Measurements from ENCODE around the gene EFNA5.
"Not testable (repeated sequence)": the region's sequence is repeated elsewhere in the genome, so short reads cannot be mapped to it uniquely, and the experiment has no call there.

Gene EFNA5

DNA sequence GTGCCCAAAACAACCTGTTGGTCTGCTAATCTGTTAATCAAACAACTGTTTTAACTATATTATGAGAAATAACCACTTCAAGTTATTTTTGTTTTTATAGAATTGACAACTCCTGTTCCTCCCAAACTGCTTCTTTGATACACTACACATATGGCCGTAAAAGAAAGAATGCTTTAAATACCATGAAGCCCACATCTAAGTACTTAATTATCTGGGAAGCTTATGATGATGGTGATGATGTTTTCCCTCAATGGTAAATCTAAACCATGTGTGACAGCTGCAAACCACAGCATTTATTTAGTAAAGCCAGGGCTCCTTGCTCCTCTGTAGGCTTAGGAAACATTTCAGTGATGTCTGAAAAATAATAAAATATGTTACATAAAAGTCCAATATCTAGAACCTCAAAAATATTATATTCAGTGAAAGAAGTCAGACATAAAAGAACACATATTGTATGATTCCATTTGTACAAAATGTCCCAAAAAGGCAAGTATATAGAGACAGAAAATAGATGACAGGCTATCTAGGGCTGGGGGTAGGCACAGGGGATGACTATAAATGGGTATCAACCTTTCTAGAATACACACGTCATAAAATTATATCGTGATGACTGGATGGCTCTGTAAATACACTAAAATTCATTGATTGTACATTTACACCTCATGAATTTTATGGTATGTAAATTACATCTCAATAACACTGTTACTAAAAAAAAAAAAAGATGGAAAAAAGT lies 154.1 kb downstream of the EFNA5 start:
- peak; percentile 6 for DNase-seq (ENCODE audit: low read depth, low spot score)

DNA sequence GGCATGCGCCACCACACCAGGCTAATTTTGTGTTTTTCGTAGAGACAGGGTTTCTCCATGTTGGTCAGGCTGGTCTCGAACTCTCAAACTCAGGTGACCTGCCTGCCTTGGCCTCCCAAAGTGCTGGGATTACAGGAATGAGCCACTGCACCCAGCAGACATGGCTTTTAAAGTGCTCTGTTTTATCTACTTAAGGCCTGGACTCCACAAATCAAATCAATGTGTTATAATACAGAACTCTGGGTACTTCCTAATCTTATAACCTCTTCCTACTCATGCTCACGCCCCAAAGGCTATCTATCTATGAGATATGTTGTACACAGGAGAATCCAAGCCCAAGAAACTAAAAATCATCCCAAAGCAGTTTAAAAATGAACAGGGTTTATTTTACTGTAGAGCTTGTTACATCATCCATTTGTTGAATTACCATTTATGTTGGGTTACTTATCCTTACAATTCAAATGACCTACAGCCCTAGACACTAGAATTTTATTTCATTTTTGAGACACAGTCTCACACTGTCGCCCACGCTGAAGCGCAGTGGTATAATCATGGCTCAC lies 155.1 kb downstream of the EFNA5 start:
- no peak overlapping the region for H3K4me3 ChIP-seq (ENCODE audit: low read length)
- DNase-seq (ENCODE audit: low read depth, low spot score) = no peak

More for the DNA sequence above, 154.1 kb downstream of the EFNA5 start:
- H3K4me3 ChIP-seq (ENCODE audit: low read length) = no peak overlapping the region

DNA sequence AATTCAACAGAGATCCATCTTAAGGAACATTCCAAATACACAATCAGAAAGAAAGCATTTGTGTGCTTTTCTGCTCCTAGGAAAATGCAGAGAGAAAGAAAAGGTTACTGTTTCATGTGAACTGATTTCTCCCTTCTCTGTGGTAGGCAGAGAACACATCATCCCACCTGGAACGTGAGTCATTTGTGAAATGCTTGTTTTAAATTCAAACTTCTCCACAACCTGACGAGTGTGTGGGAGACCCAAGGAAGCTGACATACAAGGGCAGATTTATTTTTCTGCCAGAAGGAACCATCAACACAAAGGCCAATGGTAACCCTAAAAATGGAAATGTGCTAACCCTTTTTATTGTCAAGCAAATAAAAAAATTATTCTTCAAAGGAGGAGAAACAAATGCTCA lies 156.4 kb downstream of the EFNA5 start:
- no peak for DNase-seq (ENCODE audit: low read depth, low spot score)
- H3K4me3 ChIP-seq (ENCODE audit: low read length) = no peak overlapping the region

DNA sequence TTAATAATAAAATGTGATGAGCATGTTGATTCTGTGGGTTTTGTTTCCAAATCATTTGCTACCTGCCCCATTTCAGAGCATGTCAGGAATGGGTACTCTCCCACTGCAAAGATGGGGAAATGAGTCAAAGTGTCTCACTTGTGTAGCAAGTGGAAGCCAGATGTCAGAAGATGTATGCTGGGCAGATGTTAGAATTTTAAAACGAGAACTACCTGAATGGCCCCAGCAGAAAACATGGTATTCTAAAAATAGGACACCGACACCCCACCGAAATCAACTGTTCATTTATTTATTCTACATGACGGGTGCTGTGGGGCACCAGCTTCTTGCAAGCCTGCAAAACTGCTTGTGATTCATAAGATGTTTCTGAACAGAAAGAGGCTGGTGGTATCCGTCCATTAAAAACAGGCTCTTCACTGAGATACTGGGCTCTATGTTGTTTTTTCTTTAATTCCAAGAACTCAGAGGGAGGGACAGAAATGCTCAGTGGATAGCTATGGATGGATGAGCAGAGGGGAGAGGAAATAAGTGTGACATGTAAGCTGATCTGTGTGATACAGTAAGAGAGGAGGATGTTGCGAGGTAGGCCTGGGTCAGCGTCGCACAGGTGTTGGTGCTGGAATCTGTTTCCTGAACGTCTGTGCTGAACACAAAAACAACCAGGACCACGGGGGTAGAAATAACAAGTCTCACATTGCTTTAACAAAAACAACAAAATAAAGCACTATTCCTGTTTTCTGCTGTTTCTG lies 157.2 kb downstream of the EFNA5 start:
- DNase-seq (ENCODE audit: low read depth, low spot score) = no peak
- no peak overlapping the region for H3K4me3 ChIP-seq (ENCODE audit: low read length)

DNA sequence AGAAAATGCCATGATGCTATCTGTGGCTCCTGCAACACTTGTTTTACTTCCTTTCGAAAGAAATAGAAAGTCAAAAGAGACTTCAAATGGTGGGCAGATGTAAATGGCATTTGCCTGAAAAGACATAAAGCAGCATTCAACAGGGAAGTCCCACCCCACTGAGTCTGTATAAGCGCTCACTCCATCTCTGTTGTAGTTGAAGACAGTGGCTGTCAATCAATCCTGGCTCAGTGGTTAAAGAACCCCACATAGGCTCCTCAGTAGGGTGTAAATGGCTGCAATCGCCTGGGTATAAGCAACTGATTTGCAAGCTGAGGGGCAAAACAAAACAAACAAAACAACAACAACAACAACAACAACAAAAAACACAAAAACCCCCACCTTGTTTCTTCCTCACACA lies 158.7 kb downstream of the EFNA5 start:
- DNase-seq (ENCODE audit: low read depth, low spot score) = no peak
- H3K4me3 ChIP-seq (ENCODE audit: low read length) = no peak overlapping the region

DNA sequence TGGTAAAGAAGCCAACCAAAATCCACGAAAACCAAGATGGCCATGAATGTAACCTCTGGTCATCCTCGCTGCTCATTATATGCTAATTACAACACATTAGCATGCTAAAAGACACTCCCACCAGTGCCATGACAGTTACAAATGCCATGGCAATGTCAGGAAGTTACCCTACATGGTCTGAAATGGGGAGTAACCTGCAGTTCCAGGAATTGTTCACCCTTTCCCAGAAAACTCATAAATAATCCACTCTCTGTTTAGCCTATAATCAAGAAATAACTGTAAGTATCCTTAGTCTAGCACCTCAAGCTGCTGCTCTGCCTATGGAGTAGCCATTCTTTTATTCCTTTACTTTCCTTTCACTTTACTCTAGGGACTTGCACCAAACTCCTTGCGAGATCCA lies 160.6 kb downstream of the EFNA5 start:
- no peak overlapping the region for H3K4me3 ChIP-seq (ENCODE audit: low read length)
- DNase-seq (ENCODE audit: low read depth, low spot score) = no peak

DNA sequence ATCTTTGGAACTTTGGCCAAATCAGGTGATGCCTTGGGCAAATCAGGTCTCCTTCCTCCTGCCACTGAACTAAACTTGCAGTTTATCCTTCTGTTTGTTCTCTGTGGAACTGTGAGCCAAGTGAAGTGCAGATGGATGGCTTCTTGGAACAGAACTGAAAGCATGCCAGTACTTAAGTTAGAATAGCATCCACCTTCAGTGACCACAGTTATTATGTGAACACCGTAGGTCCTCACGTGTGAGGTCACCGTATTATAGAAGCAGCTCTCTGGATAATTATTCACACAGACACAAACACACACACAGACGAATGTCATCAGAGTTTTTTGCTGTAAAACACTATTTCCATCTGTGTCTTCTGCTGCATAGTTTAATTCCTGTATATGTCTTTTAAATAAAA lies 162.6 kb downstream of the EFNA5 start:
- DNase-seq (ENCODE audit: low read depth, low spot score) = no peak
- H3K4me3 ChIP-seq (ENCODE audit: low read length) = no peak overlapping the region

DNA sequence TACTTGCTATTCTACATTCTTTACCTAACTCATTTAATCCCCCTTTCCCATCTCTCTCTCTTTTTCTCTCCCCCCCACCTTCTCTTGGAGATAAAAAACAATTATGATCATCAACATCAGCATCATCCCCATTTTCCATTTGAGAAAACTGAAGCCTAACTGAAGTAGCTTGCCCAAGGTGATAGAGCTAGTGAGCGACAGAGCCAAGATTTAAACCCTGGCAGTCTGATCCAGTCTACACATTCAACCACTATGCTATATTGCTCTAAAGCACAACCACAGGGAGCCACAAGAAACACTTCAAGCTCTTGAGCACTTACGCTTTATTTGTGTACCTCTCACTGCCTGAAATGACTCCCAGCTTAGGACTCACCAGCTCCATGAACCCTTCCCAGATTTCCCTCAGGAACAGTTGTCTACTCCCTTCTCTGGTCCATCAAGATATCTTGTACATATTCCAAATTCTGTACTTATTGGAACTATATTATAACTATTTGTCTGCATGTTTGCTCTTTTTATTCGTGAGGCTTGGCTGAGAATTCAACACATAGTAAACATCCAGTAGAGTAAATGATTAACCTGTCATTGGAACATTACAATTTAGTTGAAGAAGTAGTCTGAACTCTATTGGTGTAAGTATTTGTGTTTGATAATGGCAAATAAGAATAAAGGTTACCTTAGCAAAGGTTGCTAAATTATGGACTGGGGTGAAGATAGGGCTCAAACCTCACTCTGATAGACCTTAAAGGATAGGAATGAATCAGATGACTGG lies 164.8 kb downstream of the EFNA5 start:
- no peak for DNase-seq (ENCODE audit: low read depth, low spot score)
- H3K4me3 ChIP-seq (ENCODE audit: low read length) = no peak overlapping the region

DNA sequence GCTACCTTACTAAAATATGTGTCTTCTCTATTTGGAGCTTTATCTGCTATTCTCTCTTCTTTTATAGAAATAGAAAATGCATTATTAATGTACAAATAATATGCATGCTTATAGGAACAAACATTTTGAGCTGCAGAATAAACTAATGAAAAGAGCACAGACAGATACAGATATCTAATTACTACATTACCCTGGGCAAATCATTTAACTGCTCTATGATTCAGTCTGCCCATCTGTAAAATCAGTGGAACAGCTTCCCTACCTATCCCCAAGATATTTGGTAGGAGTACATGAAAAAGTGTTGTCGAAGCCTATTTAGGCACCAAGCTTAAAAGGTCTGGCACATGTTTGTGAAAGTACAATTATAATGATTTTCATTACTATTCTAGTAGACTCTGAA lies 166.3 kb downstream of the EFNA5 start:
- H3K4me3 ChIP-seq (ENCODE audit: low read length) = no peak overlapping the region
- no peak for DNase-seq (ENCODE audit: low read depth, low spot score)

DNA sequence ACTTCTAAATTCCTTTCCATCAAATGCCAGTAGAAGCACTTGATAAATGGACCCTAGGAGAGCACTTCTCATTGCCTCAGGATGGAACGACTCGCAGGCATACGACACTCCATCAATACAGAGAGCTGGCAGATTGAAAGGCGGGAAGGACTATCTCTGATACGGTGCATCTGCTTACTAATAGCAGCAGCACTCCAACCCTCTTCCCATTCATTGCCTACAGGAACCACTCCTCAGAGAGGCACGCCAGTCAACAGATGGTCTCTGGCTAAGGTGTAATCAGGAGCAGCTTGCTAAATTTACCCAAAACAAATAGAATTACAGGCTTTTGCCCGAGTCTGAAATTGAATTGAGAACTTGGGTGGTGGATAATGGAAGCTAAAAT lies 168.1 kb downstream of the EFNA5 start:
- DNase-seq (ENCODE audit: low read depth, low spot score) = no peak
- no peak overlapping the region for H3K4me3 ChIP-seq (ENCODE audit: low read length)

DNA sequence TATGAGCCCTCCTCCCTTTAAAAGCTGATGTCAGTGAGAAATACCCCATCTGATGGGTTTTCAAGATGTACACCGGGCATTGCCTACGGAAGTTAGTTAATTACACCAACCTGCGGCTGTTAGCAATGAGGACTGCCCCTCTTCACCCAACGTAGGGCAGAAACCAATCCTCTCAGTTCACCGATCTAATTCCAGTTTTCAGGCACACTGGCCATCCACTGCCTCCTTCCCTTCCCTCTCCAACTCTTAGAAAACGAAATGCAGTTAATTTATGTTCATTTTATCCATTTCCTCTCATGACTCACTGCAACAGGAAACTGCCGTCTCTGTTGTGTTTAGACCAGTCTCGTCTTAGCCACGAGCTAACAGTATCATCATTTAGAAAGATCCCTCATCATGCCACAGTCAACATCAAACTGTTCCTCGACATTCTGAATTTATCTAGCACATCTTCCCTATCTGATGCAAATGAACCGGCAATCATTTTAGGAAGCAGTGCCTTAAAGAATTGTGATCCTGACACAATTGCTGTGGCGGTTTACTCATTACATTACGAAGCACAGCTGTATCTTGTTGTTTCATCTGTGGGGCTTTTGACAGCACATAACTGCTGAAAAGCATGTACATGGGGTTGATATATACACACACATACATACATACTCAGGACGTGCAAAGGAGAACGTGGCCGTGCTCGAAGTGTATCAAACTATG lies 168.6 kb downstream of the EFNA5 start:
- no peak for DNase-seq (ENCODE audit: low read depth, low spot score)
- H3K4me3 ChIP-seq (ENCODE audit: low read length) = no peak overlapping the region

DNA sequence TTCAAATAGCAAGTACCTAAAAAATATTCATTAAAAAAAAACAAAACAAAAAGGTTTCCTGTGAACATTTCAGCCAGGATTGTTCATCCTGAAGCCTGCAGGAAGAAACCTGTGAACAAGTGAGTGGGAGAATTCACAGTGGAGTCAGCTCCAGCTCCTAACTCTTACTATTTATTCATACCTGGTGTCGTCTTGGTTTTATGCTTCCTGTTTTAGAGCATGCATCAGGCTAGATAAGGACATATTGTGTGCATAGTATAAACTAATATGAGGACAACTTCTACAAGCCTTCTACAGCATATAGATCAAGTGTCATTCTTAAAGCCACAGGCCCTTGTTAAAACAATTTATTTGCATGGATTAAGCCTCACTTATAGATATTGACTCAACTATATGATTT lies 169.9 kb downstream of the EFNA5 start:
- no peak for DNase-seq (ENCODE audit: low read depth, low spot score)
- no peak overlapping the region for H3K4me3 ChIP-seq (ENCODE audit: low read length)

DNA sequence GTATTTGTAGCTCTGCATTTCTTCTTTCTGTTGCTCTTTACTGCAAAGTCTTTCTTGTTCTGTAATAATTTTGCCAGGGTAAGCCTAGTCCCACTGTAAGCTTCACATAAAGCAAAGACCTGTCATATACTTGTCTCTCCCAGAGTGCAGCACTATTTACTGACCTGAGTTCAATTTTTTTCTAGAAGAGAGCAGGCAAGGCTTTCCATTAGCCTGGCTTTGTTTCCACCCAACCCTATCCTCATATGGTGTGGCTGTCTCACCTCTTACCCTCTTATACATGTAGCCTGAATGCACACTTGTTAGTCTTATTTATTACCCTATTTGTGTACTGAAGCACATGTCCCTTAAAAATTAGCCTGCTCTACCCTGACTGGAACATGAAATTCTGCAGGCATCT lies 170.4 kb downstream of the EFNA5 start:
- no peak overlapping the region for H3K4me3 ChIP-seq (ENCODE audit: low read length)
- no peak for DNase-seq (ENCODE audit: low read depth, low spot score)

DNA sequence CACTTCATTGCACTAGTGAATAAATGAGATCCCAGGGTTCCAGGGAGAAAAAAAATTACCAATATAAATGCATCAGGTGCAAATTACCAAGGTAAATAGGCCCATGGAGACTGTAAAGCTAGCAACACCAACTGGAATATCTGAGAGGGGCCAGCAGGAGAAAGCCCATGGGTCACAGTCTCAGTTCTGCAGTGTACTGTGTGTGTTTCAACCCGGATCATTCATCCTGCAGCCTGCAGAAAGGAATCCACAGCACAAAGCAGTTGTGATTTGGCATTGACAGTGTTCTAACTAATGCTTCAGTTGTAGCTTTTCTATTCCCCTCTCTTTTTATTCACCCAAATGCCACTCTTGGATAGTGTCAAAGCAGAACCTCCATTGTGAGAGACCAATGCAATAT lies 171.0 kb downstream of the EFNA5 start:
- DNase-seq (ENCODE audit: low read depth, low spot score) = no peak
- no peak overlapping the region for H3K4me3 ChIP-seq (ENCODE audit: low read length)

DNA sequence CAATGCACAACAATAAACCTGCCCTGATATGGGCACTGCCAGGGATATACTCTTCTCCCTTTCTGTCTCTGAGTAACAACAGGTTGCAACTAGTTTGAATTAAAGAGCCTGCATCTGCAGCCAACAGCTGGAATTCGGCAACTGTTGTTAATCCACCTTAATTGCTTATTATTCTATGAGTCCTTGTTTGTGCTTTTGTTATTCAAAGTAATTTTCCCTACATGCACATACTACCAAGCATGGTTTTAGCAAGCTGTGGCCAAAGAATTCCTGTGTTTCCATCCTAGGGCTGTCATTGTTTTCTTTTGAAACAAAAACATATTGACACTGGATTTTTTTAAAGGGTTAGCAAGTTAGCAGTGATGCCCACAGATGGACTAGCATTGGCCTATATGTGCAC lies 171.5 kb downstream of the EFNA5 start:
- DNase-seq (ENCODE audit: low read depth, low spot score) = no peak
- H3K4me3 ChIP-seq (ENCODE audit: low read length) = no peak overlapping the region

DNA sequence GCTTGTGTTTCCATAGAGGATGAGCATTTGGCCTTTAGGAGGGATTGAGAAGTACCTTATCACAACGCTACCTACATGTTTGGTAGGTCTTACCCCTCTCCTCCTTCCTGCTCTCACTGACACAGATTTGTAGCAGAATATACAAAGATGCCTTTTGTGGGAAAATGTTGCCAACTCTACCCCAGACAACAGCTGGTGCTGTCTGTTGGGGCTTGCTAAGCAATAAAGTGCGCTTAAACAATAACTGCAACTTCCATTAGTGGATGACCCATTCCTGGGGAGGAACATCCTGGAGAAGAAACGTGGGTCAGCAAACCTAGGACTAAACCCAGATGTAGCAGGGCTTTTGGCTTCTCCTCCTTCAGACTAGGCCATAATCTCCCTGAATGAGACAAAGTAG lies 174.3 kb downstream of the EFNA5 start:
- no peak for DNase-seq (ENCODE audit: low read depth, low spot score)
- no peak overlapping the region for H3K4me3 ChIP-seq (ENCODE audit: low read length)

DNA sequence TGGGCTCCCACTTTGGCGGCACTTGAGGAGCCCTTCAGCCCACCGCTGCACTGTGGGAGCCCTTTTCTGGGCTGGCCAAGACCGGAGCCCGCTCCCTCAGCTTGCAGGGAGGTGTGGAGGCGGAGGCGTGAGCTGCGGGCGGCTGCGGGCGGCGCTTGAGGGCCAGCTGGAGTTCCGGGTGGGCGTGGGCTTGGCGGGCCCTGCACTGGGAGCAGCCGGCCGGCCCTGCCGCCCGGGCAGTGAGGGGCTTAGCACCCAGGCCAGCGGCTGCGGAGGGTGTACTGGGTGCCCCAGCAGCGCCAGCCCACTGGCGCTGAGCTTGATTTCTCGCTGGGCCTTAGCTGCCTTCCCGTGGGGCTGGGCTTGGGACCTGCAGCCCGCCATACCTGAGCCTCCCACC lies 176.6 kb downstream of the EFNA5 start:
- not testable (repeated sequence) for H3K4me3 ChIP-seq (ENCODE audit: low read length); DNase-seq (ENCODE audit: low read depth, low spot score)

DNA sequence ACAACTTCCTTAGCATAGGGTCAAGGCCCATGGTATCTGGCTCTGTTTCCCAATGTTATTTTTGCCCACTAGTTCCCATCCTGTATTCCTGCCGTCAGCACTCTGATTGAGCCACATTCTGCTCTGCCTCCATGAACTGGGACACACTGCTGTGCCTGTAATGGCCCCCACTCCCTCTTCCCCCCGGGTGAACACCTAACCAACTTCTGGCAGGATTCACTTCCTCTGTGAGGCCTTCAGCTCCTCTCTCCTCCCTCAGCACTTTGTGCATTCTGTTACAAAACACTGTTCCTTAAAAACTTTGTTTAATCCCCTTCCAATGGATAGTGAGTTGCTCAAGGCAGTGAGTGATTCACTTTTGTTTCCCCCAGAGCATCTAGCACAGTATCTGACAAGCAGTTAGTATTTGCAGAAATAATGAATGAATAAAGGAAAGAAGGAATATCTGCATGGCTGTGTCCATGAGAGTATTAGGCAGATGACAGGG lies 183.6 kb downstream of the EFNA5 start:
- no peak for DNase-seq (ENCODE audit: low read depth, low spot score)
- no peak overlapping the region for H3K4me3 ChIP-seq (ENCODE audit: low read length)

DNA sequence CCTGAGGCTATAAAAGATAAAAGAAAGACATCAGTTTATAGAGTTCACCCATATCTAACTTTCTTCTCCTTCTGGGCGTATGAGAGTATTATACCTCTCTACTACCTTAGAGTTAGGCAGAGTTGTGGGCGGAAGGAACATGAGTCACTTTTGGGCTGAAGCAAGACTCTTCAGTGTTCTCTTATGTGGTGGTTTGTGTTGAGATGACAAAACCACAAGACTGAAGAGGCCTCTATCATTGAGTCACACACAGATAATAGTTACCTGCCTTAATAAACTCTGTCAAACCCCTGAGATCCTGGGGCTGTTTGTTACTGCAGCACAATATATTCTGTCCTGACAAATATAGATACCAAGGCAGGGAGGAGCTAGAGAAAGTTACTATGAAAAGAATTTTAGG lies 184.2 kb downstream of the EFNA5 start:
- no peak overlapping the region for H3K4me3 ChIP-seq (ENCODE audit: low read length)
- peak; percentile 60 for DNase-seq (ENCODE audit: low read depth, low spot score)

All from Jurkat, Clone E6-1 (cell line).